Mammary epithelial cell (primary cell): ENCODE measurements around the gene C22orf15.

Source experiments
- EZH2 ChIP-seq: IDR thresholded peaks from 2 replicates; pipeline ENCODE4 v1.6.1; 2012; ENCODE audit warnings: low read length, inconsistent platforms, borderline replicate concordance
- TF ChIP-seq, protein P1 (sequence below), 2 donors: IDR thresholded peaks in 1 of 2; conservative IDR thresholded peaks in 1 of 2; 2 replicates each; pipeline ENCODE4 v1.5.1; 2011 to 2012; ENCODE audit warnings: inconsistent platforms in 2 of 2, low read length in 2 of 2, mild to moderate bottlenecking in 2 of 2, control low read depth in 1 of 2, low read depth in 1 of 2; ENCODE audit not compliant: insufficient read depth in 1 of 2; ENCODE audit errors: extremely low read depth in 1 of 2

DNA sequence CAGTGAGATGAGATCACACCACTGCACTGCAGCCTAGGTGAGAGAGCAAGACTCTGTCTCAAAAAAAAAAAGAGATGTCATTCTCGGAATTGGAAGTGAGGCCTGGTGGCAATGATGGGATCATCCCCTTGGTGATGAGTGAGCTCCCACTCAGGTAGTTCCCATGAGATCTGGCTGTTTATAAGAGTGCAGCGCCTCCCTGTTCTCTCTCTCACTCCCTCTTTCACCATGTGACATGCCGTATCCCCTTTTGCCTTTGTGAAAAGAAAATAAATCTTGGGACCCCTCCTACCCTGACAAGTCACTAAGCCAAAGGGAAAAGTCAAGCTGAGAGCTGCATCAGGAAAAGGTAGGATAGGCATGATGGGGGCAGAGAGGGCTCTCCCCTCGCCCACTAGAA is 40.6 kb upstream of the C22orf15 start:
- TF ChIP-seq EZH2: no peak
- TF ChIP-seq, protein P1, sequence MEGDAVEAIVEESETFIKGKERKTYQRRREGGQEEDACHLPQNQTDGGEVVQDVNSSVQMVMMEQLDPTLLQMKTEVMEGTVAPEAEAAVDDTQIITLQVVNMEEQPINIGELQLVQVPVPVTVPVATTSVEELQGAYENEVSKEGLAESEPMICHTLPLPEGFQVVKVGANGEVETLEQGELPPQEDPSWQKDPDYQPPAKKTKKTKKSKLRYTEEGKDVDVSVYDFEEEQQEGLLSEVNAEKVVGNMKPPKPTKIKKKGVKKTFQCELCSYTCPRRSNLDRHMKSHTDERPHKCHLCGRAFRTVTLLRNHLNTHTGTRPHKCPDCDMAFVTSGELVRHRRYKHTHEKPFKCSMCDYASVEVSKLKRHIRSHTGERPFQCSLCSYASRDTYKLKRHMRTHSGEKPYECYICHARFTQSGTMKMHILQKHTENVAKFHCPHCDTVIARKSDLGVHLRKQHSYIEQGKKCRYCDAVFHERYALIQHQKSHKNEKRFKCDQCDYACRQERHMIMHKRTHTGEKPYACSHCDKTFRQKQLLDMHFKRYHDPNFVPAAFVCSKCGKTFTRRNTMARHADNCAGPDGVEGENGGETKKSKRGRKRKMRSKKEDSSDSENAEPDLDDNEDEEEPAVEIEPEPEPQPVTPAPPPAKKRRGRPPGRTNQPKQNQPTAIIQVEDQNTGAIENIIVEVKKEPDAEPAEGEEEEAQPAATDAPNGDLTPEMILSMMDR (conservative IDR thresholded peaks at IDR 0.05 in 1 of 2, IDR thresholded peaks at IDR 0.05 in 1 of 2; ENCODE audit: extremely low read depth in 1 of 2, insufficient read depth in 1 of 2, low read depth in 1 of 2, low read length in 2 of 2): no peak
